Liver (tissue), 3 donors: ENCODE data around the gene PDCD6IP.

Source experiments
- CTCF ChIP-seq: fragments of 150-350 bp; IDR thresholded peaks from 2 replicates; pipeline ENCODE4 v1.5.1; 2017; ENCODE audit warnings: improper control_type of control experiment, low read depth, low read length; ENCODE audit not compliant: missing input control
- RAD21 ChIP-seq, 2 donors: IDR thresholded peaks; 2 replicates each; pipeline ENCODE4 v1.6.1; 2016; ENCODE audit warnings: antibody characterized with exemption in 2 of 2, mild to moderate bottlenecking in 2 of 2
- REST ChIP-seq: IDR thresholded peaks from 2 replicates; pipeline ENCODE4 v1.6.1; 2016; ENCODE audit warnings: antibody characterized with exemption, mild to moderate bottlenecking
- SP1 ChIP-seq: IDR thresholded peaks from 2 replicates; pipeline ENCODE4 v1.6.1; 2018; ENCODE audit warnings: antibody characterized with exemption, mild to moderate bottlenecking
- donor health status: healthy.
- donor health status: healthy.

GRCh38 chr3:33779751-33780150 is 18.7 kb upstream of the PDCD6IP start:
- no peak for TF ChIP-seq CTCF
- no peak for TF ChIP-seq RAD21 (IDR thresholded peaks at IDR 0.05)
- no peak for TF ChIP-seq REST
- no peak for TF ChIP-seq SP1
